GM10266 (cell line): ENCODE results near the gene OPRD1.

Experiments used
- DNase-seq: peaks from one replicate; pipeline ENCODE4 v3.0.0; 2012; ENCODE audit errors: extremely low spot score
- CTCF ChIP-seq: IDR thresholded peaks from 2 replicates; pipeline ENCODE4 v1.5.1; 2012; ENCODE audit warnings: mild to moderate bottlenecking, low read depth; ENCODE audit not compliant: control insufficient read depth, insufficient read depth; ENCODE audit errors: missing control alignments

OPRD1 gene

DNA sequence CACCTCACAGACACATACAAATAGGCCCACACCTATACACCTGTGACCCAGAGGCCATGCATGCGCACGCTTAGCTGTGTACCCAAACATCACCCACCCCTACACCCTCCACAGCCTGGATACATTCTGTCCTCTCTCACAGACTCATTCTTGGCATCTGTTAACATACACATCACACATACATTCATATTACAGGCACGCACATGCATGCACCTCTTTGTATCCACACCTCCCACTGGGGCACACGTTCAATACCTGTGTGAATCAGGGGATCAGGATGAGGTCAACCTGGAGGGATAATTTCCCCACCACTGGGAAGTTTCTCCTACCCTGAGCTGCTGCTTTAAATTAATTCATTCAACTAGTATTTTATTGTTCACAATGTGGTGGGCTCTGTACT lies 66.8 kb downstream of the OPRD1 start:
- TF ChIP-seq CTCF = no peak
- no peak for DNase-seq

- DNase-seq = peak; percentile 78
- TF ChIP-seq CTCF = peak; percentile 97
Observed at GRCh38 chr1:28882009-28882628, 70.1 kb downstream of the OPRD1 start.

- no peak for TF ChIP-seq CTCF
- no peak for DNase-seq
Observed at GRCh38 chr1:28883242-28883616, 71.3 kb downstream of the OPRD1 start.

- no peak for DNase-seq
- TF ChIP-seq CTCF = no peak
Observed at GRCh38 chr1:28885472-28885877, 73.5 kb downstream of the OPRD1 start.

DNA sequence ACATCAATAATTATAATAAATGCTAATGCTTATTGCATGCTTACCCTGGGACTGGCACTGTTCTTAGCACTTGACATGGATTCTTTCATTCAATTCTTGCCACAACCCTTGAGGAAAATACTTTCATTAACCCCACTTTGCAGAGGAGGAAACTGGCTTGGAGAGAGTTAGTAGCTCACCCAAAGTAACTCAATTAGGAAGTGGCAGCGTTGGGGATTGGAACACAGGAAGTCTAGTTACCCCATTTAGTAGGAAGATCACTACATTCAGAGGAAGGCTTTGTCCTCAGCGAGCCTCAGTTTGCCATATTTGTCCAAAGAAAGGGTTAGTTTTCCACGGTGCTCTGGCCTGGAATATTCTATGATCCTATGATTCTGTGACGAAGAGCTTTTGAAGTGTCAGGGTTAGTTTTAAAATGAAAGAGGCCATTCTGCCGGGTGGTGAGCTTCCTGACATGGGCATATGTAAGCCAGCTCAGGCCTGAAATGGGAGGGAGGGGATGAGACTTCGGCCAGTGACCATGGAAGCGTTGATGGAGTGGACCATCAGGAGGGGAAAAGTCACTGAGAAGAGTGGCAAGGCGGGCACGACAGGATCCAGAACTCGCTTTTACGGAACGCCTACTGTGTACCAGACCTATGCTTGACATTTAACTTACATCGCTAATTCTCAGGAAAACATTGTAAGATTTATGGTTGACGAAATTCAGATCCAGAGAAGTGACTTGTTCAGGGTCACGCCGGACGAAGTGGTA lies 74.2 kb downstream of the OPRD1 start:
- no peak for TF ChIP-seq CTCF
- no peak for DNase-seq

DNA sequence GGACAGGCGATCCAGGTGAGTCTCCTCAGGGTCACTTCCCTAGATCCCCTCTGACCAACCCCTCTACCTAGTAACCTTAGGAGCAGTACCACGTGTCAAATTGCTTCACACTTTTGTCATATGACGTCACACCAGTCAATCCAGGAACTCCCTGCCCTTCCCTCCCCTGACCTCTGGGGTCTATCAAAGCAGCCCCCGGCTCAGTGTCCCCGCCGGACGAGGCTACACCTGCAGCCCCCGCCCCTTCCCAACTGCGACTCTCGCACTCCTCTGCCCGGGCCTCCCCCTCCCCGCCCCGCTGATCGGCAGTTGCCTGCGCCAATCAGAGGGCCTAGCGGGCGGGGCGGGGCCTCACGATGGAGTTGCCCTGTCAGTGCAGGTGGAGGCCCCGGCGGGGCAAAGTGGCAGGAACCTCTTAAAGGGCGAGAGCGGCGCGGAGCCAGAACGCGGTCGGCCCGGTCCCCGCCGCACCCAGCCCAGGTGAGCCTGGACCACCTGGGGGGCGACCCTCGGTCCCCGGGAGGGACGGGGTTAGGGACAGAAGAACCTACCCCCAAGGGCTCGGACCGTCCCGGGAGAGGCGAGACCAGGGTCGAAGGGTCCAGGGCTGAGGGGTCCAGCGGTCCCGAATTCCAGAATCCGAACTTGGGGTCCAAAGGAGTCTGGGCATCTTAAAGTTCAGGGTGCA lies 74.9 kb downstream of the OPRD1 start:
- no peak for TF ChIP-seq CTCF
- peak; percentile 99 for DNase-seq

DNA sequence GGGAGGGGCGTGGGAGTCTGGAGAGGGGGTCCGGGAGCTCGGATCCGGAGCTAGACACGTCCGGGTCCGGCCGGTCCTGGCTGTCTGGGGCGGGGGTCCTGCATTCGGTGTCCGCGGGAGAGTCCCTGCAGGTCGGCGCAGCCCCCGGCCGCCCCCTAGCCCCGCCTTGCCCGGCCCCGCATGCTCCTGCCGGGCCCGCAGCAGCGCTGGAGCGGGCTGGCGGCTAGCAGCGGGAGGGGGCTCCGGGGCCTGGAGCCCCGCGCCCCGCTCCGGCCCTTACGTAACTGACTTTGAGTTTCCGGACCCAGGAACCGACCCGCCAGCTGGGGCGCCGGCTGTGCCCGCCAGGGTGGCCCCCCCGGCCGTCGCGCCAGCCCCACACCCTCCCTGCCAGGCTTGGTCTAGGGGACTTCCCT lies 75.5 kb downstream of the OPRD1 start:
- DNase-seq = no peak
- TF ChIP-seq CTCF = no peak
